SU-DHL-6 (cell line): Measurements from ENCODE around the gene NAV3.

ENCODE experiments used
- H2AFZ ChIP-seq: fragments of 200-600 bp; sonication (generic); 2 replicates; pipeline ENCODE4 v1.6.1; 2014; ENCODE audit warnings: low read depth, mild to moderate bottlenecking, moderate library complexity, mixed read lengths, antibody characterized with exemption, low read length; ENCODE audit not compliant: severe bottlenecking
- H3F3A ChIP-seq: fragments of 200-600 bp; shearing (Covaris generic); 2 replicates; pipeline ENCODE4 v1.6.0; 2016; ENCODE audit warnings: antibody characterized with exemption, mild to moderate bottlenecking; ENCODE audit not compliant: insufficient read depth
- H3K27ac ChIP-seq: fragments of 200-600 bp; sonication (generic); 2 replicates; pipeline ENCODE4 v1.5.1; 2016; ENCODE audit warnings: low read depth, mild to moderate bottlenecking, low read length, moderate library complexity, mixed read lengths
- H3K27me3 ChIP-seq: fragments of 200-600 bp; sonication (generic), shearing (Covaris generic); 2 replicates; pipeline ENCODE4 v1.6.0; 2014; ENCODE audit warnings: mild to moderate bottlenecking, low read length
- H3K36me3 ChIP-seq: fragments of 200-600 bp; sonication (generic); 2 replicates; pipeline ENCODE4 v1.6.1; 2014; ENCODE audit warnings: mild to moderate bottlenecking, low read length, mixed read lengths
- H3K4me2 ChIP-seq: fragments of 300-600, 200-600 bp; shearing (Covaris generic), sonication (generic); 2 replicates; pipeline ENCODE4 v1.6.0; 2014; ENCODE audit warnings: low read length, low read depth, mild to moderate bottlenecking; ENCODE audit not compliant: poor library complexity, severe bottlenecking
- H3K4me3 ChIP-seq: fragments of 200-600 bp; sonication (generic); 2 replicates; pipeline ENCODE4 v1.5.1; 2014; ENCODE audit warnings: antibody characterized with exemption, low read length, mild to moderate bottlenecking, mixed read lengths; ENCODE audit not compliant: insufficient read depth, poor library complexity, severe bottlenecking
- H3K79me2 ChIP-seq: fragments of 200-600 bp; sonication (generic); 2 replicates; pipeline ENCODE4 v1.6.1; 2014; ENCODE audit warnings: mild to moderate bottlenecking, low read length, moderate library complexity; ENCODE audit not compliant: insufficient read depth
- H3K9ac ChIP-seq: fragments of 200-600 bp; sonication (generic); 2 replicates; pipeline ENCODE4 v1.7.0; 2014; ENCODE audit warnings: mild to moderate bottlenecking, low read length
- H3K9me2 ChIP-seq: fragments of 200-600 bp; sonication (generic); replicated peaks from 2 replicates; pipeline ENCODE4 v1.6.1; 2014; ENCODE audit warnings: low read length; ENCODE audit not compliant: insufficient read depth
- H3K9me3 ChIP-seq: fragments of 200-600 bp; sonication (generic); 2 replicates; pipeline ENCODE4 v1.6.1; 2014; ENCODE audit warnings: low read length, mixed read lengths; ENCODE audit not compliant: insufficient read depth
- H4K20me1 ChIP-seq: fragments of 200-600 bp; sonication (generic); 2 replicates; pipeline ENCODE4 v1.6.1; 2014; ENCODE audit warnings: low read depth, mild to moderate bottlenecking, antibody characterized with exemption, low read length, moderate library complexity, mixed read lengths
- CTCF ChIP-seq: fragments of 200-600 bp; sonication (generic); IDR thresholded peaks from one replicate; pipeline ENCODE4 v1.5.1; 2017; ENCODE audit warnings: antibody characterized with exemption, mild to moderate bottlenecking, low read length, moderate library complexity; ENCODE audit not compliant: insufficient read depth, poor library complexity, severe bottlenecking
- EZH2phosphoT487 ChIP-seq: fragments of 200-600 bp; sonication (generic), shearing (Covaris generic); conservative IDR thresholded peaks from 2 replicates; pipeline ENCODE4 v1.6.1; 2018; ENCODE audit warnings: mild to moderate bottlenecking, antibody characterized with exemption, low read length, moderate library complexity, mixed read lengths

NAV3 gene

GRCh38 chr12:78018171-78018910 lies 187.6 kb downstream of the NAV3 start:
- H3F3A ChIP-seq: no peaks in the 10 kb centered on the region
- TF ChIP-seq EZH2phosphoT487 (no peak), CTCF (no peak)
- H3K27ac ChIP-seq: no peak overlapping the region
- no peaks in the 10 kb centered on the region for H3K9me3 ChIP-seq
- H2AFZ ChIP-seq: no peak overlapping the region
- no peak overlapping the region for H3K4me2 ChIP-seq
- H3K36me3 ChIP-seq: no peaks in the 10 kb centered on the region
- H3K79me2 ChIP-seq: no peaks in the 10 kb centered on the region
- H4K20me1 ChIP-seq: no peaks in the 10 kb centered on the region
- no peak overlapping the region for H3K9ac ChIP-seq
- H3K9me2 ChIP-seq: no peaks in the 10 kb centered on the region
- H3K27me3 ChIP-seq: no peaks in the 10 kb centered on the region
- no peak overlapping the region for H3K4me3 ChIP-seq

- Histone ChIP-seq H3K27ac (no peak overlapping the region), H3K4me3 (no peak overlapping the region), H3K9me3 (no peaks in the 10 kb centered on the region), H3F3A (no peaks in the 10 kb centered on the region), H3K36me3 (no peaks in the 10 kb centered on the region), H3K79me2 (no peaks in the 10 kb centered on the region), H3K27me3 (no peaks in the 10 kb centered on the region), H2AFZ (no peak overlapping the region), H3K9me2 (no peaks in the 10 kb centered on the region), H3K9ac (no peak overlapping the region), H4K20me1 (no peaks in the 10 kb centered on the region), H3K4me2 (no peak overlapping the region)
- TF ChIP-seq CTCF: no peak
- TF ChIP-seq EZH2phosphoT487: no peak
Measured at GRCh38 chr12:78018939-78019338, 188.2 kb downstream of the NAV3 start.

- Histone ChIP-seq H3K9me2 (no peaks in the 10 kb centered on the region), H3F3A (no peaks in the 10 kb centered on the region), H3K4me3 (no peak overlapping the region), H3K36me3 (no peaks in the 10 kb centered on the region), H4K20me1 (no peaks in the 10 kb centered on the region), H3K27ac (no peak overlapping the region), H3K9ac (no peak overlapping the region), H2AFZ (no peak overlapping the region), H3K4me2 (no peak overlapping the region), H3K27me3 (no peaks in the 10 kb centered on the region), H3K79me2 (no peaks in the 10 kb centered on the region), H3K9me3 (no peaks in the 10 kb centered on the region)
- TF ChIP-seq EZH2phosphoT487: no peak
Measured at GRCh38 chr12:78028426-78028825, 197.7 kb downstream of the NAV3 start.

GRCh38 chr12:78034025-78034424 lies 203.3 kb downstream of the NAV3 start:
- H3K79me2 ChIP-seq: no peaks in the 10 kb centered on the region
- no peak overlapping the region for H3K27ac ChIP-seq
- H3K9me2 ChIP-seq: no peaks in the 10 kb centered on the region
- H3K9ac ChIP-seq: no peak overlapping the region
- no peak overlapping the region for H3K4me2 ChIP-seq
- no peaks in the 10 kb centered on the region for H3K36me3 ChIP-seq
- no peak overlapping the region for H3K4me3 ChIP-seq
- no peaks in the 10 kb centered on the region for H4K20me1 ChIP-seq
- TF ChIP-seq EZH2phosphoT487 (no peak), CTCF (no peak)
- no peak overlapping the region for H2AFZ ChIP-seq
- H3F3A ChIP-seq: no peaks in the 10 kb centered on the region
- no peaks in the 10 kb centered on the region for H3K9me3 ChIP-seq
- no peaks in the 10 kb centered on the region; the same call in 1 of the 2 replicates for H3K27me3 ChIP-seq
